K562 (cell line): ENCODE measurements around the gene EFCAB5. TPM values are rescaled to one million over a fixed set of nuclear protein-coding genes. Genes with fewer than 3 reads are reported as not detected.
"Not testable (repeated sequence)": the region's sequence is repeated elsewhere in the genome, so short reads cannot be mapped to it uniquely, and the experiment has no call there.

Experiments
- ATAC-seq: fragments of 200-7000 bp; cut with Tn5 transposase; 3 replicates; pipeline ENCODE4 v1.9.1; 2020; ENCODE audit warnings: moderate library complexity
- BruUV-seq: library from RNA; stranded (reverse); fragments of 400-500 nt; replicated peaks from 2 replicates; lab custom pipeline; 2021; lab: Mats Ljungman, UMichigan
- CTCF ChIA-PET: fragments of 300-600 bp; formaldehyde crosslinking; extraction: SDS; loops from one replicate; lab custom pipeline; 2021; ENCODE audit warnings: low intra/inter-chr PET ratio; lab: Yijun Ruan, JAX
- POLR2A ChIA-PET: fragments of 300-600, 350-650 bp; sonication (Branson Sonifier 250); formaldehyde crosslinking; extraction: SDS; loops from one replicate; lab custom pipeline; 2021; ENCODE audit warnings: antibody characterized with exemption, inconsistent platforms; lab: Yijun Ruan, JAX
- DNase-seq, 4 experiments: peaks; one replicate each; pipeline versions ENCODE4 v3.0.0 to v3.0.0-alpha.2; 2011 to 2018; ENCODE audit warnings: low spot score in 3 of 4, mixed read lengths in 3 of 4; ENCODE audit errors: extremely low read depth in 1 of 4
- FAIRE-seq: peaks from 2 replicates; lab custom pipeline; 2011; peaks lifted over from hg19 to GRCh38; lab: Jason Lieb, UNC
- H2AFZ ChIP-seq: 2 replicates; pipeline ENCODE4 v1.6.0; 2011; ENCODE audit warnings: low read depth, low read length, control low read depth, inconsistent platforms
- H3K27ac ChIP-seq: fragments of 200-600 bp; 3 replicates; pipeline ENCODE4 v1.8.0; 2011; ENCODE audit warnings: low read depth, mild to moderate bottlenecking, control low read depth, inconsistent platforms, low read length, moderate library complexity, mixed read lengths; ENCODE audit errors: extremely low read depth
- H3K27me3 ChIP-seq, 2 experiments: fragments of 300-600 bp in 1 of 2; 2 replicates in 1 of 2; 3 replicates in 1 of 2; pipeline versions ENCODE4 v1.6.0 to v1.8.0; 2011; ENCODE audit warnings: inconsistent platforms in 2 of 2, low read length in 2 of 2, mild to moderate bottlenecking in 1 of 2, mixed read lengths in 1 of 2, moderate library complexity in 1 of 2; ENCODE audit not compliant: control insufficient read depth in 2 of 2, insufficient read depth in 2 of 2
- H3K36me3 ChIP-seq: fragments of 300-600 bp; 3 replicates; pipeline ENCODE4 v1.8.0; 2011; ENCODE audit warnings: mild to moderate bottlenecking, low read length, inconsistent platforms; ENCODE audit not compliant: control insufficient read depth, insufficient read depth
- H3K4me1 ChIP-seq, 2 experiments: fragments of 200-600 bp in 1 of 2; replicated peaks in 1 of 2; 2 replicates in 1 of 2; 3 replicates in 1 of 2; pipeline versions ENCODE4 v1.5.1 to v1.8.0; 2011; ENCODE audit warnings: inconsistent platforms in 2 of 2, low read length in 2 of 2, mild to moderate bottlenecking in 1 of 2, mixed read lengths in 1 of 2, moderate library complexity in 1 of 2; ENCODE audit not compliant: control insufficient read depth in 2 of 2, insufficient read depth in 2 of 2
- H3K4me2 ChIP-seq: 2 replicates; pipeline ENCODE4 v1.6.1; 2011; ENCODE audit warnings: low read length, control low read depth, inconsistent platforms, mixed read lengths; ENCODE audit not compliant: insufficient read depth
- H3K4me3 ChIP-seq: fragments of 200-600 bp; sonication (generic), shearing (Covaris generic); 2 replicates; pipeline ENCODE4 v1.5.1; 2016; ENCODE audit warnings: control low read depth, inconsistent platforms
- H3K79me2 ChIP-seq: fragments of 200-600 bp; 3 replicates; pipeline ENCODE4 v1.8.0; 2011; ENCODE audit warnings: low read length, inconsistent platforms; ENCODE audit not compliant: control insufficient read depth, insufficient read depth
- H3K9ac ChIP-seq, 2 experiments: 2 replicates each; pipeline versions ENCODE4 v1.6.0 to v1.6.1; 2011; ENCODE audit warnings: low read depth in 2 of 2, low read length in 2 of 2, control low read depth in 1 of 2, inconsistent platforms in 1 of 2, mild to moderate bottlenecking in 1 of 2, mixed read lengths in 1 of 2; ENCODE audit not compliant: insufficient read depth in 1 of 2
- H3K9me1 ChIP-seq: one replicate; pipeline ENCODE4 v1.6.0; 2011; ENCODE audit warnings: inconsistent platforms, mild to moderate bottlenecking, low read length, moderate library complexity; ENCODE audit not compliant: control insufficient read depth, insufficient read depth
- H3K9me3 ChIP-seq: replicated peaks from 2 replicates; pipeline ENCODE4 v1.5.1; 2011; ENCODE audit warnings: low read depth, low read length, inconsistent platforms; ENCODE audit not compliant: control insufficient read depth, insufficient read depth
- H4K20me1 ChIP-seq: replicated peaks from 2 replicates; pipeline ENCODE4 v1.6.1; 2011; ENCODE audit warnings: low read length, inconsistent platforms, mixed read lengths; ENCODE audit not compliant: control insufficient read depth, insufficient read depth
- AFF1 ChIP-seq, 2 experiments: fragments of 450-650 bp; IDR thresholded peaks; 2 replicates each; pipeline ENCODE4 v1.6.1; 2018; ENCODE audit warnings: mild to moderate bottlenecking in 2 of 2, low read depth in 1 of 2; ENCODE audit not compliant: partially characterized antibody in 2 of 2
- HBP1 ChIP-seq: fragments of 450-650 bp; formaldehyde crosslinking; IDR thresholded peaks from 2 replicates; pipeline ENCODE4 v1.4.0; 2022; ENCODE audit warnings: missing genetic modification characterization
- MAFK ChIP-seq: IDR thresholded peaks from 2 replicates; pipeline ENCODE4 v1.6.1; 2011; ENCODE audit warnings: low read length, improper control_type of control experiment
- PPARD ChIP-seq: fragments of 250-450 bp; sonication (Bioruptor Pico); IDR thresholded peaks from 2 replicates; pipeline ENCODE4 v1.8.0; 2022; ENCODE audit warnings: inconsistent platforms, mild to moderate bottlenecking, moderate library complexity
- ZNF146 ChIP-seq: IDR thresholded peaks from one replicate; pipeline ENCODE4 v1.6.1; 2018; ENCODE audit warnings: missing compliant biosample characterization; ENCODE audit not compliant: unreplicated experiment
- ZNF639 ChIP-seq, 2 experiments: fragments of 200-800 bp in 1 of 2; sonication (Bioruptor generic) in 1 of 2; sonication (generic) in 1 of 2; formaldehyde crosslinking in 1 of 2; IDR thresholded peaks in 1 of 2; conservative IDR thresholded peaks in 1 of 2; 2 replicates each; pipeline versions ENCODE4 v1.5.0 to v1.6.1; 2016 to 2020; ENCODE audit warnings: missing compliant biosample characterization in 1 of 2, missing genetic modification characterization in 1 of 2, missing genetic modification reagents in 1 of 2
- WGBS: fragments of 100-300 bp; shearing (Covaris generic); methylation state at CpG from one replicate; pipeline ENCODE4 v1.1.6; 2016; ENCODE audit warnings: low coverage, mixed read lengths; ENCODE audit not compliant: insufficient coverage; ENCODE audit errors: missing lambda C conversion rate; 5-methylcytosine and 5-hydroxymethylcytosine counted together
- in situ Hi-C: fragments of 300-500 bp; cut with MboI; formaldehyde crosslinking; loops from 4 replicates; pipeline ENCODE4 v1.15.0; 2018; ENCODE audit warnings: inconsistent platforms, mixed read lengths
- intact Hi-C: fragments of 100-400 bp; cut with micrococcal nuclease; formaldehyde crosslinking; loops from 2 replicates; pipeline ENCODE4 v1.14.2; 2022
- polyA plus RNA-seq, 8 experiments: library from polyadenylated mRNA; depleted of rRNA in 4 of 8; stranded (reverse) in 5 of 8; unstranded in 3 of 8; fragments of >200 nt; fragmentation: Nextera tagmentation in 2 of 8; fragmentation: Illumina TruSeq in 1 of 8; extraction: Ambion mirVana in 2 of 8; extraction: Trizol in 1 of 8; gene quantifications; 2 replicates each; pipeline versions ENCODE4 v1.2.1 to v1.2.3, GENCODE V29; 2011 to 2014; ENCODE audit warnings: inconsistent platforms in 1 of 8, missing spikeins in 1 of 8
- total RNA-seq, 7 experiments: library from RNA; depleted of rRNA in 6 of 7; stranded (reverse); fragments of >200 nt in 6 of 7; fragmentation: Illumina TruSeq in 2 of 7; extraction: Trizol in 2 of 7; gene quantifications; 2 replicates each; pipeline versions ENCODE4 v1.2.1 to v1.2.3, GENCODE V29; 2011 to 2021; ENCODE audit warnings: low replicate concordance in 1 of 7

Gene EFCAB5
- total and polyA plus RNA-seq, 9 of the 15 experiments (the other 6 are each of a cell fraction or from before 2014, with no cell fraction given): 0.06 to 0.11 TPM; not detected in 7

- in situ Hi-C loops, BruUV-seq, ATAC-seq, H3K36me3 ChIP-seq, H4K20me1 ChIP-seq, H3K9ac ChIP-seq, H3K27ac ChIP-seq, H3K9me1 ChIP-seq, H3K4me2 ChIP-seq, H3K79me2 ChIP-seq, intact Hi-C loops, FAIRE-seq, DNase-seq, H3K27me3 ChIP-seq, H3K4me1 ChIP-seq, H2AFZ ChIP-seq, H3K4me3 ChIP-seq, CTCF ChIA-PET, H3K9me3 ChIP-seq: not testable (repeated sequence)
- POLR2A ChIA-PET: interaction anchor here (0.8 kb wide), 1 partner anchor 51 kb away, joined by 4 read pairs; no protein-coding TSS in a partner anchor
- WGBS: 13% methylated on average over 1 of the region's 1 CpG
- peak; percentile 49 for TF ChIP-seq ZNF146 (CRISPR knock-in tag)
Measured at GRCh38 chr17:29957488-29957887, 16.1 kb downstream of the EFCAB5 start.

- POLR2A ChIA-PET: interaction anchor here (0.9 kb wide), 1 partner anchor 9 kb away, joined by 3 read pairs; no protein-coding TSS in a partner anchor
- in situ Hi-C loops: no loop called here
- TF ChIP-seq PPARD (CRISPR knock-in tag): no peak
- no peak for TF ChIP-seq ZNF639 (CRISPR knock-in tag; conservative IDR thresholded peaks at IDR 0.05 in 1 of 2, IDR thresholded peaks at IDR 0.05 in 1 of 2)
- TF ChIP-seq MAFK: no peak
- no peak for TF ChIP-seq HBP1 (CRISPR knock-in tag)
- no peak for TF ChIP-seq AFF1 (IDR thresholded peaks at IDR 0.05; ENCODE audit: low read depth in 1 of 2, partially characterized antibody in 2 of 2)
Measured at GRCh38 chr17:29958947-29959657, 17.7 kb downstream of the EFCAB5 start.

More at GRCh38 chr17:29958947-29959657, 17.7 kb downstream of the EFCAB5 start:
- no TSS peak for BruUV-seq
- no peak overlapping the region for H3K9ac ChIP-seq
- WGBS: 9% methylated on average over 4 of the region's 4 CpGs
- CTCF ChIA-PET: no interaction called here
- DNase-seq (no peak), FAIRE-seq (no peak), ATAC-seq (no peak)
- no peaks in the 10 kb centered on the region for H4K20me1 ChIP-seq
- H3K4me2 ChIP-seq: no peak overlapping the region
- no peak overlapping the region for H3K27ac ChIP-seq
- no peaks in the 10 kb centered on the region; a peak in 1 of 5 replicates for H3K4me1 ChIP-seq
- intact Hi-C loops: no loop called here
- no peaks in the 10 kb centered on the region for H3K27me3 ChIP-seq
- no peaks in the 10 kb centered on the region for H3K9me3 ChIP-seq
- H3K4me3 ChIP-seq: no peak overlapping the region
- no peaks in the 10 kb centered on the region for H3K36me3 ChIP-seq
- H3K9me1 ChIP-seq: no peaks in the 10 kb centered on the region
- 0 out of 2 replicates have a peak overlapping the region, but pooled peaks have one; percentile 24 for H2AFZ ChIP-seq
- no peaks in the 10 kb centered on the region for H3K79me2 ChIP-seq
